ENCODE measurements around the gene SLC8A1. TPM values are rescaled to one million over a fixed set of nuclear protein-coding genes. Genes with fewer than 3 reads are reported as not detected.

The SLC8A1 gene
- total RNA-seq, 1 experiment from 2014 or later = 1.7 TPM

DNA sequence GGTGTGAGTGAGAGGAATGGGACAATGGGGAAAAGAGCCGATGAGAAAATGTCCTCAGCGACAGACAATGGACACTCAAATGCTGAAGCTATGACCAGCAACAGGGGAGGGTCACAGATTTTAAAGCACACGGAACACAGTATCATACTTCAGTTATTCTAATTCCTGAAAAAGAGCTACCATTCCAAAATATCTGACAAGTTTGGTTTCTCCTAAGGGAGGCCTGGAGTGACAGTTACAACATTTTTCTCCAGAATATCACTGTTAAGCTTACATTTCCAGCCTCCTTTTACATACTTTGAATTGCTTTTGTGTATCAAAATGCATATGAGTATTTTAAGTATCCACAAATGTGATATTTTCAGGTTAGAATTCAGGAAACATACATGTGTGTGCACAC lies 351.2 kb downstream of the SLC8A1 start:
- H2AFZ ChIP-seq (ENCODE audit: low read length) = no peak overlapping the region
- Mint-ChIP-seq H3K27me3 (ENCODE audit: low read depth) (no peaks in the 10 kb centered on the region), H3K36me3 (ENCODE audit: insufficient read depth in 1 of 3, low read depth in 3 of 3) (no peaks in the 10 kb centered on the region), H3K4me3 (no peak overlapping the region), H3K9me3 (no peaks in the 10 kb centered on the region), H3K27ac (peak overlapping the region in 2 of 3 experiments; percentile 8 to 36; a peak in 2 of 7 replicates), H3K4me1 (peaks cover 20 to 38% of the 10 kb centered on the region in 2 experiments)
- no peak overlapping the region for H3K18ac ChIP-seq (ENCODE audit: insufficient read length, low read depth, low read length)
- no peak for DNase-seq
- no peak overlapping the region for H3K56ac ChIP-seq (ENCODE audit: insufficient read length, low read depth, low read length)
- TF ChIP-seq, protein P1, sequence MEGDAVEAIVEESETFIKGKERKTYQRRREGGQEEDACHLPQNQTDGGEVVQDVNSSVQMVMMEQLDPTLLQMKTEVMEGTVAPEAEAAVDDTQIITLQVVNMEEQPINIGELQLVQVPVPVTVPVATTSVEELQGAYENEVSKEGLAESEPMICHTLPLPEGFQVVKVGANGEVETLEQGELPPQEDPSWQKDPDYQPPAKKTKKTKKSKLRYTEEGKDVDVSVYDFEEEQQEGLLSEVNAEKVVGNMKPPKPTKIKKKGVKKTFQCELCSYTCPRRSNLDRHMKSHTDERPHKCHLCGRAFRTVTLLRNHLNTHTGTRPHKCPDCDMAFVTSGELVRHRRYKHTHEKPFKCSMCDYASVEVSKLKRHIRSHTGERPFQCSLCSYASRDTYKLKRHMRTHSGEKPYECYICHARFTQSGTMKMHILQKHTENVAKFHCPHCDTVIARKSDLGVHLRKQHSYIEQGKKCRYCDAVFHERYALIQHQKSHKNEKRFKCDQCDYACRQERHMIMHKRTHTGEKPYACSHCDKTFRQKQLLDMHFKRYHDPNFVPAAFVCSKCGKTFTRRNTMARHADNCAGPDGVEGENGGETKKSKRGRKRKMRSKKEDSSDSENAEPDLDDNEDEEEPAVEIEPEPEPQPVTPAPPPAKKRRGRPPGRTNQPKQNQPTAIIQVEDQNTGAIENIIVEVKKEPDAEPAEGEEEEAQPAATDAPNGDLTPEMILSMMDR (conservative IDR thresholded peaks at IDR 0.05) = no peak
- H3K27me3 ChIP-seq (ENCODE audit: insufficient read depth, low read length) = no peaks in the 10 kb centered on the region
- no peak overlapping the region for H2BK20ac ChIP-seq (ENCODE audit: low read depth, low read length, poor library complexity, severe bottlenecking)
- H3K4me1 ChIP-seq (ENCODE audit: insufficient read depth, low read length) = peaks cover 2% of the 10 kb centered on the region; the same call in 1 of the 2 replicates
- H3K14ac ChIP-seq (ENCODE audit: insufficient read depth, low read length) = no peak overlapping the region
- WGBS (ENCODE audit: extremely low coverage, insufficient read length, low lambda C conversion rate) = no CpG with 5 or more reads among the region's 3 CpGs
- no peak overlapping the region for H2BK15ac ChIP-seq (ENCODE audit: low read depth, low read length)
- no peak overlapping the region for H3K9ac ChIP-seq (ENCODE audit: extremely low read depth, insufficient read length, low read length)
- H3K23me2 ChIP-seq (ENCODE audit: insufficient read length, low read depth, low read length, poor library complexity, severe bottlenecking) = no peaks in the 10 kb centered on the region
- no peak overlapping the region for H3K27ac ChIP-seq (ENCODE audit: insufficient read length, low read depth, low read length)
- no peak overlapping the region for H3K4me2 ChIP-seq (ENCODE audit: insufficient read depth, insufficient read length, low read length)
- H3K23ac ChIP-seq (ENCODE audit: insufficient read length, low read depth, low read length) = no peak overlapping the region
- H4K8ac ChIP-seq (replicated peaks; ENCODE audit: insufficient read length, low read depth, low read length) = no peak overlapping the region
- H4K20me1 ChIP-seq (ENCODE audit: control insufficient read depth, insufficient read depth, insufficient read length) = no peaks in the 10 kb centered on the region
- H4K5ac ChIP-seq (ENCODE audit: insufficient read length, low read depth, low read length) = no peak overlapping the region
- no peak overlapping the region for H4K91ac ChIP-seq (ENCODE audit: insufficient read length, low read depth, low read length)
- no peaks in the 10 kb centered on the region for H3K9me3 ChIP-seq (ENCODE audit: control insufficient read depth, low read depth, low read length)
- H2BK12ac ChIP-seq (ENCODE audit: insufficient read length, low read depth, low read length) = no peak overlapping the region
- H2BK5ac ChIP-seq (ENCODE audit: insufficient read length, low read length) = no peak overlapping the region
- H3K4ac ChIP-seq (ENCODE audit: low read depth, low read length) = no peak overlapping the region
- H3T11ph ChIP-seq (ENCODE audit: low read length) = no peak overlapping the region
- H2AK5ac ChIP-seq (ENCODE audit: insufficient read length, low read length) = no peak overlapping the region
- no peaks in the 10 kb centered on the region for H3K79me1 ChIP-seq (ENCODE audit: insufficient read depth, low read depth, low read length, poor library complexity, severe bottlenecking)
- H3K79me2 ChIP-seq (ENCODE audit: insufficient read depth, low read length) = no peaks in the 10 kb centered on the region
- no peak overlapping the region for H2BK120ac ChIP-seq (ENCODE audit: low read depth, low read length, poor library complexity, severe bottlenecking)

Measured in H9 (cell line).